22Rv1 (cell line): Measurements from ENCODE around the gene DNM2.

Source experiments
- ZFX ChIP-seq: fragments of 450-650 bp; IDR thresholded peaks from 2 replicates; pipeline ENCODE4 v1.6.1; 2017; ENCODE audit warnings: antibody characterized with exemption, borderline replicate concordance
- TF ChIP-seq, protein P1 (sequence below): fragments of 450-650 bp; IDR thresholded peaks from 2 replicates; pipeline ENCODE4 v1.5.1; 2017; ENCODE audit warnings: mild to moderate bottlenecking

- TF ChIP-seq, protein P1, sequence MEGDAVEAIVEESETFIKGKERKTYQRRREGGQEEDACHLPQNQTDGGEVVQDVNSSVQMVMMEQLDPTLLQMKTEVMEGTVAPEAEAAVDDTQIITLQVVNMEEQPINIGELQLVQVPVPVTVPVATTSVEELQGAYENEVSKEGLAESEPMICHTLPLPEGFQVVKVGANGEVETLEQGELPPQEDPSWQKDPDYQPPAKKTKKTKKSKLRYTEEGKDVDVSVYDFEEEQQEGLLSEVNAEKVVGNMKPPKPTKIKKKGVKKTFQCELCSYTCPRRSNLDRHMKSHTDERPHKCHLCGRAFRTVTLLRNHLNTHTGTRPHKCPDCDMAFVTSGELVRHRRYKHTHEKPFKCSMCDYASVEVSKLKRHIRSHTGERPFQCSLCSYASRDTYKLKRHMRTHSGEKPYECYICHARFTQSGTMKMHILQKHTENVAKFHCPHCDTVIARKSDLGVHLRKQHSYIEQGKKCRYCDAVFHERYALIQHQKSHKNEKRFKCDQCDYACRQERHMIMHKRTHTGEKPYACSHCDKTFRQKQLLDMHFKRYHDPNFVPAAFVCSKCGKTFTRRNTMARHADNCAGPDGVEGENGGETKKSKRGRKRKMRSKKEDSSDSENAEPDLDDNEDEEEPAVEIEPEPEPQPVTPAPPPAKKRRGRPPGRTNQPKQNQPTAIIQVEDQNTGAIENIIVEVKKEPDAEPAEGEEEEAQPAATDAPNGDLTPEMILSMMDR: no peak
- TF ChIP-seq ZFX: no peak
Observed at GRCh38 chr19:10871711-10872545, 154.0 kb downstream of the DNM2 start.
